HEK293T (cell line): ENCODE results near the gene STYXL1.

Experiments
- ARNT ChIP-seq: fragments of 450-650 bp; IDR thresholded peaks from 2 replicates; pipeline ENCODE4 v1.6.1; 2017; ENCODE audit warnings: mild to moderate bottlenecking
- CTBP1 ChIP-seq: fragments of 450-650 bp; IDR thresholded peaks from 2 replicates; pipeline ENCODE4 v1.6.1; 2016; ENCODE audit warnings: borderline replicate concordance
- ELF4 ChIP-seq: fragments of 450-650 bp; IDR thresholded peaks from 2 replicates; pipeline ENCODE4 v1.6.1; 2017; ENCODE audit warnings: antibody characterized with exemption
- FOXA1 ChIP-seq: fragments of 450-650 bp; IDR thresholded peaks from 2 replicates; pipeline ENCODE4 v1.6.1; 2016; ENCODE audit warnings: mild to moderate bottlenecking
- FOXK2 ChIP-seq: fragments of 450-650 bp; IDR thresholded peaks from 2 replicates; pipeline ENCODE4 v1.6.1; 2016; ENCODE audit warnings: mild to moderate bottlenecking
- FOXM1 ChIP-seq: fragments of 450-650 bp; IDR thresholded peaks from 2 replicates; pipeline ENCODE4 v1.6.1; 2017; ENCODE audit warnings: mild to moderate bottlenecking, borderline replicate concordance
- HDGF ChIP-seq: fragments of 450-650 bp; IDR thresholded peaks from 2 replicates; pipeline ENCODE4 v1.6.1; 2017; ENCODE audit warnings: antibody characterized with exemption, borderline replicate concordance
- NFRKB ChIP-seq: fragments of 450-650 bp; IDR thresholded peaks from 2 replicates; pipeline ENCODE4 v1.6.1; 2016; ENCODE audit warnings: mild to moderate bottlenecking, moderate library complexity
- SP1 ChIP-seq: fragments of 450-650 bp; IDR thresholded peaks from 2 replicates; pipeline ENCODE4 v1.6.1; 2017
- SUZ12 ChIP-seq: fragments of 450-650 bp; IDR thresholded peaks from 2 replicates; pipeline ENCODE4 v1.6.1; 2016; ENCODE audit warnings: mild to moderate bottlenecking
- ZNF384 ChIP-seq: fragments of 450-650 bp; IDR thresholded peaks from 2 replicates; pipeline ENCODE4 v1.6.1; 2016
- TF ChIP-seq, protein P1 (sequence below): fragments of 450-650 bp; IDR thresholded peaks from 2 replicates; pipeline ENCODE4 v1.6.1; 2016

- TF ChIP-seq ZNF384 (no peak), ELF4 (no peak), FOXM1 (no peak), HDGF (no peak), FOXK2 (no peak), FOXA1 (no peak), ARNT (no peak), SP1 (no peak), NFRKB (no peak), CTBP1 (no peak), SUZ12 (no peak)
- TF ChIP-seq, protein P1, sequence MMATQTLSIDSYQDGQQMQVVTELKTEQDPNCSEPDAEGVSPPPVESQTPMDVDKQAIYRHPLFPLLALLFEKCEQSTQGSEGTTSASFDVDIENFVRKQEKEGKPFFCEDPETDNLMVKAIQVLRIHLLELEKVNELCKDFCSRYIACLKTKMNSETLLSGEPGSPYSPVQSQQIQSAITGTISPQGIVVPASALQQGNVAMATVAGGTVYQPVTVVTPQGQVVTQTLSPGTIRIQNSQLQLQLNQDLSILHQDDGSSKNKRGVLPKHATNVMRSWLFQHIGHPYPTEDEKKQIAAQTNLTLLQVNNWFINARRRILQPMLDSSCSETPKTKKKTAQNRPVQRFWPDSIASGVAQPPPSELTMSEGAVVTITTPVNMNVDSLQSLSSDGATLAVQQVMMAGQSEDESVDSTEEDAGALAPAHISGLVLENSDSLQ = no peak
Observed at GRCh38 chr7:76009672-76010600, 37.9 kb downstream of the STYXL1 start.
